ENCODE data around the gene RNASEH1. TPM values are rescaled to one million over a fixed set of nuclear protein-coding genes. Genes with fewer than 3 reads are reported as not detected.

RNASEH1 gene
- 19.1 TPM for polyA plus RNA-seq (2012; ENCODE audit: low read depth, missing spikeins)

GRCh38 chr2:3558205-3559014 lies at the start of gene RNASEH1:
RNASEH1 (minus strand) TSS chr2:3558333; CDS start chr2:3558260, 73 bp downstream.
- DNase-seq (ENCODE audit: insufficient read length, low spot score) (peak; percentile 97), FAIRE-seq (peak; percentile 94)
- TF ChIP-seq POLR2A (IDR thresholded peaks at IDR 0.05; ENCODE audit: low read depth, low read length) (peak; percentile 90), POLR2AphosphoS5 (IDR thresholded peaks at IDR 0.05; ENCODE audit: low read depth, low read length) (peak; percentile 91), PAX5 (IDR thresholded peaks at IDR 0.05; ENCODE audit: insufficient read depth, low read length, severe bottlenecking) (no peak), TAF1 (IDR thresholded peaks at IDR 0.05; ENCODE audit: low read depth, low read length) (peak; percentile 59)

- DNase-seq (ENCODE audit: insufficient read length, low spot score) (no peak), FAIRE-seq (no peak)
- TF ChIP-seq POU2F2 (IDR thresholded peaks at IDR 0.05; ENCODE audit: low read depth, low read length): no peak
- no peak for TF ChIP-seq PAX5 (IDR thresholded peaks at IDR 0.05; ENCODE audit: insufficient read depth, low read length, severe bottlenecking)
- no peak for TF ChIP-seq POLR2AphosphoS5 (IDR thresholded peaks at IDR 0.05; ENCODE audit: low read depth, low read length)
- TF ChIP-seq POLR2A (IDR thresholded peaks at IDR 0.05; ENCODE audit: low read depth, low read length): no peak
- TF ChIP-seq SPI1 (IDR thresholded peaks at IDR 0.05; ENCODE audit: low read depth, low read length): no peak
- no peak for TF ChIP-seq TAF1 (IDR thresholded peaks at IDR 0.05; ENCODE audit: low read depth, low read length)
These were observed 48.5 kb upstream of the RNASEH1 start for GRCh38 chr2:3606370-3607201.

GRCh38 chr2:3606028-3606369 lies 47.9 kb upstream of the RNASEH1 start:
- FAIRE-seq: no peak

GRCh38 chr2:3604991-3605961 lies 47.1 kb upstream of the RNASEH1 start:
- peak; percentile 30; the same call in 1 of the 2 replicates for TF ChIP-seq POLR2A (IDR thresholded peaks at IDR 0.05; ENCODE audit: low read depth, low read length)
- TF ChIP-seq SPI1 (IDR thresholded peaks at IDR 0.05; ENCODE audit: low read depth, low read length): no peak
- TF ChIP-seq TAF1 (IDR thresholded peaks at IDR 0.05; ENCODE audit: low read depth, low read length): 0 out of 2 replicates have a peak, but pooled peaks have one; percentile 24
- TF ChIP-seq POLR2AphosphoS5 (IDR thresholded peaks at IDR 0.05; ENCODE audit: low read depth, low read length): no peak
- no peak for TF ChIP-seq PAX5 (IDR thresholded peaks at IDR 0.05; ENCODE audit: insufficient read depth, low read length, severe bottlenecking)
- no peak for TF ChIP-seq POU2F2 (IDR thresholded peaks at IDR 0.05; ENCODE audit: low read depth, low read length)
- peak; percentile 82 for FAIRE-seq
- no peak for DNase-seq (ENCODE audit: insufficient read length, low spot score)

More at GRCh38 chr2:3606028-3606369, 47.9 kb upstream of the RNASEH1 start:
- no peak for DNase-seq (ENCODE audit: insufficient read length, low spot score)
- no peak for TF ChIP-seq PAX5 (IDR thresholded peaks at IDR 0.05; ENCODE audit: insufficient read depth, low read length, severe bottlenecking)
- TF ChIP-seq POU2F2 (IDR thresholded peaks at IDR 0.05; ENCODE audit: low read depth, low read length): no peak
- no peak for TF ChIP-seq POLR2AphosphoS5 (IDR thresholded peaks at IDR 0.05; ENCODE audit: low read depth, low read length)
- no peak for TF ChIP-seq SPI1 (IDR thresholded peaks at IDR 0.05; ENCODE audit: low read depth, low read length)
- TF ChIP-seq TAF1 (IDR thresholded peaks at IDR 0.05; ENCODE audit: low read depth, low read length): no peak

- TF ChIP-seq POLR2A (IDR thresholded peaks at IDR 0.05; ENCODE audit: low read depth, low read length) (no peak), TAF1 (IDR thresholded peaks at IDR 0.05; ENCODE audit: low read depth, low read length) (no peak), PAX5 (IDR thresholded peaks at IDR 0.05; ENCODE audit: insufficient read depth, low read length, severe bottlenecking) (no peak), SPI1 (IDR thresholded peaks at IDR 0.05; ENCODE audit: low read depth, low read length) (no peak), POLR2AphosphoS5 (IDR thresholded peaks at IDR 0.05; ENCODE audit: low read depth, low read length) (no peak), POU2F2 (IDR thresholded peaks at IDR 0.05; ENCODE audit: low read depth, low read length) (no peak)
- no peak for DNase-seq (ENCODE audit: insufficient read length, low spot score)
- no peak for FAIRE-seq
These were observed 46.2 kb upstream of the RNASEH1 start for GRCh38 chr2:3604207-3604877.

- TF ChIP-seq SPI1 (IDR thresholded peaks at IDR 0.05; ENCODE audit: low read depth, low read length): no peak
- TF ChIP-seq POLR2A (IDR thresholded peaks at IDR 0.05; ENCODE audit: low read depth, low read length): no peak
- TF ChIP-seq POU2F2 (IDR thresholded peaks at IDR 0.05; ENCODE audit: low read depth, low read length): no peak
- TF ChIP-seq POLR2AphosphoS5 (IDR thresholded peaks at IDR 0.05; ENCODE audit: low read depth, low read length): no peak
- TF ChIP-seq TAF1 (IDR thresholded peaks at IDR 0.05; ENCODE audit: low read depth, low read length): no peak
- FAIRE-seq (no peak), DNase-seq (ENCODE audit: insufficient read length, low spot score) (no peak)
These were observed 45.5 kb upstream of the RNASEH1 start for GRCh38 chr2:3603536-3604206.

GRCh38 chr2:3602553-3603339 lies 44.6 kb upstream of the RNASEH1 start:
- TF ChIP-seq PAX5 (IDR thresholded peaks at IDR 0.05; ENCODE audit: insufficient read depth, low read length, severe bottlenecking): no peak
- TF ChIP-seq POLR2AphosphoS5 (IDR thresholded peaks at IDR 0.05; ENCODE audit: low read depth, low read length): no peak
- no peak for TF ChIP-seq TAF1 (IDR thresholded peaks at IDR 0.05; ENCODE audit: low read depth, low read length)
- TF ChIP-seq SPI1 (IDR thresholded peaks at IDR 0.05; ENCODE audit: low read depth, low read length): no peak
- TF ChIP-seq POU2F2 (IDR thresholded peaks at IDR 0.05; ENCODE audit: low read depth, low read length): no peak
- TF ChIP-seq POLR2A (IDR thresholded peaks at IDR 0.05; ENCODE audit: low read depth, low read length): no peak
- DNase-seq (ENCODE audit: insufficient read length, low spot score) (no peak), FAIRE-seq (no peak)

Data from GM12891 (cell line).